GM23338 (cell line): ENCODE data around the gene MPND. TPM values are rescaled to one million over a fixed set of nuclear protein-coding genes. Genes with fewer than 3 reads are reported as not detected.

ENCODE experiments used
- ATAC-seq: fragments of 200-7000 bp; cut with Tn5 transposase; 3 replicates; pipeline ENCODE4 v1.9.1; 2020
- DNase-seq: peaks from one replicate; pipeline ENCODE4 v3.0.0-alpha.2; 2015; ENCODE audit warnings: low spot score
- H2AFZ ChIP-seq: fragments of 200-600 bp; sonication (generic); 2 replicates; pipeline ENCODE4 v1.8.0; 2016; ENCODE audit warnings: antibody characterized with exemption, mild to moderate bottlenecking, moderate library complexity
- H3F3A ChIP-seq: fragments of 200-600 bp; sonication (generic); replicated peaks from 2 replicates; pipeline ENCODE4 v1.8.0; 2017; ENCODE audit warnings: antibody characterized with exemption, mixed run types, low read depth
- H3K27ac ChIP-seq: fragments of 200-600 bp; sonication (generic); 2 replicates; pipeline ENCODE4 v1.6.1; 2016; ENCODE audit warnings: low read depth
- H3K27me3 ChIP-seq: fragments of 200-600 bp; sonication (generic); 2 replicates; pipeline ENCODE4 v1.8.0; 2016; ENCODE audit warnings: mild to moderate bottlenecking, mixed run types, moderate library complexity; ENCODE audit not compliant: insufficient read depth
- H3K36me3 ChIP-seq: fragments of 200-600 bp; sonication (generic); 2 replicates; pipeline ENCODE4 v1.8.0; 2016; ENCODE audit warnings: mild to moderate bottlenecking; ENCODE audit not compliant: insufficient read depth
- H3K4me1 ChIP-seq: fragments of 200-600 bp; sonication (generic); 2 replicates; pipeline ENCODE4 v1.8.0; 2016; ENCODE audit warnings: mild to moderate bottlenecking, moderate library complexity; ENCODE audit not compliant: insufficient read depth
- H3K4me2 ChIP-seq: fragments of 200-600 bp; sonication (generic); 2 replicates; pipeline ENCODE4 v1.7.1; 2017; ENCODE audit warnings: mixed run types
- H3K4me3 ChIP-seq: fragments of 200-600 bp; sonication (generic); 2 replicates; pipeline ENCODE4 v1.6.1; 2016; ENCODE audit warnings: mixed run types
- H3K79me2 ChIP-seq: fragments of 200-600 bp; sonication (generic); replicated peaks from 2 replicates; pipeline ENCODE4 v1.8.0; 2017; ENCODE audit warnings: mild to moderate bottlenecking; ENCODE audit not compliant: insufficient read depth
- H3K9me2 ChIP-seq: fragments of 200-600 bp; sonication (generic); 2 replicates; pipeline ENCODE4 v1.8.0; 2017; ENCODE audit not compliant: insufficient read depth
- H4K20me1 ChIP-seq: fragments of 200-600 bp; sonication (generic); replicated peaks from 2 replicates; pipeline ENCODE4 v1.8.0; 2017; ENCODE audit warnings: mild to moderate bottlenecking; ENCODE audit not compliant: insufficient read depth
- H3K27ac Mint-ChIP-seq: 2 replicates; pipeline ENCODE4 v1.8.0; 2020; ENCODE audit warnings: inconsistent platforms, mild to moderate bottlenecking, moderate library complexity, mixed read lengths
- H3K27me3 Mint-ChIP-seq: 3 replicates; pipeline ENCODE4 v1.8.0; 2022; ENCODE audit warnings: low read depth, mild to moderate bottlenecking, moderate library complexity, mixed read lengths, inconsistent platforms; ENCODE audit not compliant: insufficient read depth, poor library complexity
- H3K36me3 Mint-ChIP-seq: 3 replicates; pipeline ENCODE4 v1.8.0; 2021; ENCODE audit warnings: low read depth, mild to moderate bottlenecking, inconsistent platforms, moderate library complexity, mixed read lengths
- H3K4me1 Mint-ChIP-seq: 3 replicates; pipeline ENCODE4 v1.8.0; 2020; ENCODE audit warnings: mild to moderate bottlenecking, inconsistent platforms, mixed read lengths
- H3K4me3 Mint-ChIP-seq: 3 replicates; pipeline ENCODE4 v1.8.0; 2021; ENCODE audit warnings: moderate library complexity, mild to moderate bottlenecking, inconsistent platforms, mixed read lengths
- H3K9me3 Mint-ChIP-seq: 3 replicates; pipeline ENCODE4 v1.8.0; 2020; ENCODE audit warnings: moderate library complexity, mild to moderate bottlenecking, inconsistent platforms, mixed read lengths
- CREB1 ChIP-seq: fragments of 250-450 bp; sonication (Bioruptor Pico); IDR thresholded peaks from 2 replicates; pipeline ENCODE4 v1.5.0; 2020; ENCODE audit warnings: low read depth, mild to moderate bottlenecking, moderate library complexity
- CTCF ChIP-seq, 2 experiments: fragments of 200-600 bp in 1 of 2; sonication (generic) in 1 of 2; conservative IDR thresholded peaks; 2 replicates each; pipeline versions ENCODE4 v1.5.1 to v1.6.1; 2016 to 2017; ENCODE audit warnings: antibody characterized with exemption in 2 of 2, low read depth in 2 of 2, mild to moderate bottlenecking in 2 of 2, moderate library complexity in 1 of 2
- ETS1 ChIP-seq: IDR thresholded peaks from 2 replicates; pipeline ENCODE4 v1.6.1; 2016; ENCODE audit warnings: antibody characterized with exemption
- EZH2 ChIP-seq: fragments of 200-600 bp; sonication (generic); IDR thresholded peaks from one replicate; pipeline ENCODE4 v1.8.0; 2017; ENCODE audit warnings: antibody characterized with exemption, mild to moderate bottlenecking, low read depth; ENCODE audit not compliant: unreplicated experiment
- EZH2phosphoT487 ChIP-seq: fragments of 200-600 bp; sonication (generic); IDR thresholded peaks from one replicate; pipeline ENCODE4 v1.8.1; 2018; ENCODE audit warnings: antibody characterized with exemption; ENCODE audit not compliant: unreplicated experiment
- JUNB ChIP-seq: IDR thresholded peaks from one replicate; pipeline ENCODE4 v1.6.1; 2016; ENCODE audit warnings: antibody characterized with exemption; ENCODE audit not compliant: unreplicated experiment
- NANOG ChIP-seq: IDR thresholded peaks from 2 replicates; pipeline ENCODE4 v1.6.1; 2016; ENCODE audit warnings: antibody characterized with exemption, borderline replicate concordance
- POLR2AphosphoS5 ChIP-seq: IDR thresholded peaks from 2 replicates; pipeline ENCODE4 v1.6.1; 2016; ENCODE audit warnings: antibody characterized with exemption, low read depth
- REST ChIP-seq: IDR thresholded peaks from one replicate; pipeline ENCODE4 v1.6.1; 2018; ENCODE audit warnings: antibody characterized with exemption; ENCODE audit not compliant: unreplicated experiment
- STAT1 ChIP-seq: IDR thresholded peaks from one replicate; pipeline ENCODE4 v1.6.1; 2016; ENCODE audit warnings: antibody characterized with exemption; ENCODE audit not compliant: unreplicated experiment
- ZNF114 ChIP-seq: fragments of 250-450 bp; sonication (Bioruptor Pico); IDR thresholded peaks from 2 replicates; pipeline ENCODE4 v1.5.0; 2020; ENCODE audit warnings: mild to moderate bottlenecking, moderate library complexity
- ZNF331 ChIP-seq: fragments of 250-450 bp; sonication (Bioruptor Pico); IDR thresholded peaks from 2 replicates; pipeline ENCODE4 v1.5.0; 2020; ENCODE audit warnings: low read depth, mild to moderate bottlenecking, moderate library complexity
- ZNF462 ChIP-seq: fragments of 250-450 bp; sonication (Bioruptor Pico); IDR thresholded peaks from 2 replicates; pipeline ENCODE4 v1.5.0; 2020; ENCODE audit warnings: mild to moderate bottlenecking, moderate library complexity
- polyA plus RNA-seq: library from polyadenylated mRNA; unstranded; fragments of >200 nt; fragmentation: Nextera tagmentation; extraction: Ambion mirVana; gene quantifications from 2 replicates; pipeline ENCODE4 v1.2.1, GENCODE V29; 2016
- total RNA-seq: library from RNA; depleted of rRNA; stranded (reverse); fragments of >200 nt; shearing (Covaris generic); gene quantifications from 2 replicates; pipeline ENCODE4 v1.2.3, GENCODE V29; 2014

The MPND gene
- total and polyA plus RNA-seq, 2 experiments from 2014 or later: 11.8 to 15.6 TPM

- H3K4me2 ChIP-seq: no peak overlapping the region
- peak overlapping the region; percentile 66 for H3K27ac ChIP-seq
- no peak for TF ChIP-seq ETS1
- TF ChIP-seq STAT1: no peak
- no peak for TF ChIP-seq CREB1 (CRISPR knock-in tag)
- no peak for TF ChIP-seq ZNF462 (CRISPR knock-in tag)
- no peak for TF ChIP-seq ZNF114 (CRISPR knock-in tag)
- no peak for TF ChIP-seq CTCF (conservative IDR thresholded peaks at IDR 0.05; ENCODE audit: low read depth in 2 of 2)
- TF ChIP-seq JUNB: no peak
- TF ChIP-seq POLR2AphosphoS5: no peak
- TF ChIP-seq EZH2: no peak
- no peak for TF ChIP-seq NANOG
- no peak for TF ChIP-seq ZNF331 (CRISPR knock-in tag)
- TF ChIP-seq EZH2phosphoT487: no peak
- TF ChIP-seq REST: no peak
These were observed 27.2 kb downstream of the MPND start for GRCh38 chr19:4370418-4371041.

More at GRCh38 chr19:4370418-4371041, 27.2 kb downstream of the MPND start:
- DNase-seq: no peak
- no peak for ATAC-seq
- Histone ChIP-seq H3F3A (0 out of 2 replicates have a peak, but pooled peaks cover 13% of the 10 kb centered on the region), H4K20me1 (peaks cover 11% of the 10 kb centered on the region; the same call in 1 of the 2 replicates), H3K4me3 (no peak overlapping the region), H3K27me3 (no peaks in the 10 kb centered on the region), H3K9me2 (no peaks in the 10 kb centered on the region), H2AFZ (no peak overlapping the region), H3K36me3 (no peaks in the 10 kb centered on the region), H3K4me1 (peaks cover 22% of the 10 kb centered on the region), H3K79me2 (peaks cover 46% of the 10 kb centered on the region)
- H3K27ac Mint-ChIP-seq: no peak overlapping the region
- H3K36me3 Mint-ChIP-seq: no peaks in the 10 kb centered on the region
- H3K4me3 Mint-ChIP-seq: no peak overlapping the region
- peaks cover 34% of the 10 kb centered on the region for H3K4me1 Mint-ChIP-seq
- H3K27me3 Mint-ChIP-seq: peaks cover 26% of the 10 kb centered on the region
- no peaks in the 10 kb centered on the region for H3K9me3 Mint-ChIP-seq
